GM18508 (cell line): Measurements from ENCODE around the gene CCL1.

Experiments used
- ATAC-seq: cut with Tn5 transposase; IDR thresholded peaks from one replicate; pipeline ENCODE4 v1.9.1; 2021; ENCODE audit warnings: moderate number of reproducible peaks; ENCODE audit not compliant: insufficient read depth, unreplicated experiment

Gene CCL1, protein sequence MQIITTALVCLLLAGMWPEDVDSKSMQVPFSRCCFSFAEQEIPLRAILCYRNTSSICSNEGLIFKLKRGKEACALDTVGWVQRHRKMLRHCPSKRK

DNA sequence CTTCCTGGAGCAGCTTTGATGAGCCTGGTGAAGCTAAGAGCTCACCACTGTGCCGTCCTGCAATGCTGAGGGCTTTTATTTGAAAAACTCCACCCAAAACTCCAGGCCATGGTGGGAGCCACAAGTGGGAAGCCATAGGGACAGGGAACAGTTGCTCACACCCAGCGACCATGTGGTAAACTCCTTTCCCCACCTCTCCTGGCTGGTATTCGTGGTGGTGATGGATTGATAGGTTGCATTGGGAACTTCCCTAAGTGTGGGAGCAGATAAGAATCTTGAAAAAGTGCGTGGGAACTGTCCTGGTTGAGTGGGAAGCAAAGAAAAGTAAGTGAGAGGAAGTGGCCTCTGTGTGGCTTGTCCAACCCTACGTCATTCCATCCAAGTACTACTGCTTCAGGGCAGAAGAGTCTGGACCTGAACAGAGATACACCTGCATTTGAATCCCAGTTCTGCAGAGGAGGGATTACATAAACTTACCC is at the start of gene CCL1:
Gene CCL1 (minus strand): TSS at position 51 of the 479 bp plus-strand sequence. CDS start 72 bp downstream, outside the sequence.
- no peak for ATAC-seq

DNA sequence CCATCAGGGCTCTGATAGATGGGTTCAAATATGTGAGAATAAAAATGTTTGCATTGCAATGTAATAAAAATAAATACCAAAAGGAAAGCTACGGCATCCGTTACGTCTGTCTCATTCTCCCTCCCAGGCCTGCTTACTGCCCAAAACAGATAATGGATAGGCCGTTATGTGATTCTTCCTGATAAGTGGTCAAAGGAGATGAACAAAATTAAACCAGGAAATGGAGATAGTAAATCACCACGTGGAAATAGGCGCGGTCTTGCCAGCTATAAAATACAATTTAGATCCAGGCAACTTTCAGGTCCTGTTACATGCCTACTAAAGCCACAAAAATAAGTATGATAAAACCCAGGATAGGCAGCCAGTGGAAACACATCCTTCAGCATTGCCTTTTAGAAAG is 49.5 kb upstream of the CCL1 start:
- no peak for ATAC-seq

DNA sequence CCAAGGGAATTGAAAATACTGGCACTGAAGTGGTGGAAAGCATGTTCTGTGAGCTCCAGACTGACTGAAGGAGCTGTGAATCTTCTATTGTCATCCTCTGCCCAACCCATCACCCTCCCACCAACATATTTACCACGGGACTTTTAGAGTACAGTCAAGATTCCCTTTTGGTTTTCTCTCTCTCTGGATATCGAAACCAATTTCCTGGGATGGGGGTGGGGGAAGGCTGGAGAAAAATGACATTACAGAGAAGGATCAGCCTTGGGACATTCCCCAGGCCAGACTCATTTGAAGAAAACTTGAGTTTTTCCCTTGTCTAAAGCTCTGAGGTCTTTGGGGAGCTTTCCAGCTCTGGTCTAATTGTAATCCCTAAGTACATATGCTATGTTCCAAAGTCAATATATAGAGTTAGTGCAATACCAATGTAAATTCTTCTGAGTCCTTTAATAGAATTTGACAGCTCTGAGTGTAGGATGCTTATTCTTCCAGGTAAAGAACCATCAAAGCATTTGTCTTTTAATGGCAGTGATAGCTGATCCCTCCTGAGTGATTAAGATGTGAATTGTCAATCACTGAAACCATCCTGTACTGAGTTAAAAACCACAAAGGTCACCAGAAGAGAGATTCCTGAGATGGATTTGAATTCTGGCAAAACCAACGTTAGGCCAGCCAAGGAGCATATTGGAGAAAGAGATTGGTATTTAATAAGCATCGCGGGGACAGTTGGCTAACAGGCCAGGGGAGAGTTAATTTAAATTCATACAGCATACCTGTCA is 48.8 kb upstream of the CCL1 start:
- no peak for ATAC-seq

DNA sequence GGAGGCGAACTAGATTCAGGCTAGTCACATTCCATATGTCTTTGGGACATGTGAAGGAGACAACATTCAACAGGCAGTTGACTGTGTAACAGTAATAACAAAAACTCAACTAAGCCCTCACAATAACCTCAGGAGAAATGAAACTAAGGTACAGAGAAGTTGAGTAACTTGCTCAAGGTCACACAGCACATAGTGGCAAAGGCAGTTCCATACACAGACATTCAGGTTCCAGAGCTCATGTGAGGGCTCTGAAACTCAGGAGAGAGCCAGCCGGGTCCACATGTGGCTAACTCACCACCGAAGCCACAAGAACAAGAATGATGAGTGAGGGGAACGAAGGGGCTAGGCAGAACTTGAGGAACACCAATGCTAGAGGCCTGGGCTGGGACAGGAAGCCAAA is 46.3 kb upstream of the CCL1 start:
- ATAC-seq: no peak

DNA sequence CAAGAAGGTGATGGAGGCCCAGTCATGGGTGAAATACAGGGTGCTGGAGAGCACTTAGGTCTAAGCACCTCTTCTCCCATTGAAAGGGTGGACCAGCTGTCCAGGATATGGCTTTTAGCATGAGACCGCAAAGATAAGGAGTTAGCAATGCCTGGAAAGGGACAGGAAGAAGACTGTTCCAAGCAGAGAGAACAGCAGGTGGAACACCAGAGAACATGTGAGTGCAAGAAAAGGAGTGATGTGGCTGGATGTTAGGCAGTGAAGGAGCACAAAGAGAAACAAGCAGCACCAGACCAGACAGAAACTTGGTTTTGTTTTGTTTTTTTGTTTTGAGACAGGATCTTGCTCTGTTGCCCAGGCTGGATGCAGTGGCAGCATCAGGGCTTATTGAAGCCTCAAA is 45.4 kb upstream of the CCL1 start:
- no peak for ATAC-seq

DNA sequence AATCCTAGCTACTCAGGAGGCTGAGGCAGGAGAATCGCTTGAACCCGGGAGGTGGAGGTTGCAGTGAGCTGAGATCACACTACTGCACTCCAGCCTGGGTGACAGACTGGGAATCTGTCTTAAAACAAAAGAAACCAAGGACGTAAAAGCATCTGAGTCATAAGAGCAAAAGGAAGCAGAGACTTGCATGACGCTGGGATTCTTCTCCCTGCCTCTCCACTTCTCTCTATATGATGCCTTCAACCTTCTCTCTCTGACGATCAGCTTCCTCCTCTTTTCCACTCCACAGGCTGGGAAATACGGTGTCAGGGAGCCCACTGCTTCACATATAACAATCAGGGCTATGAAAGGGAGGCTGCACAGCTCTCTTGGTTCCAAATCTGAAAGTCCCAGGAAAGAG is 43.2 kb upstream of the CCL1 start:
- ATAC-seq: no peak

DNA sequence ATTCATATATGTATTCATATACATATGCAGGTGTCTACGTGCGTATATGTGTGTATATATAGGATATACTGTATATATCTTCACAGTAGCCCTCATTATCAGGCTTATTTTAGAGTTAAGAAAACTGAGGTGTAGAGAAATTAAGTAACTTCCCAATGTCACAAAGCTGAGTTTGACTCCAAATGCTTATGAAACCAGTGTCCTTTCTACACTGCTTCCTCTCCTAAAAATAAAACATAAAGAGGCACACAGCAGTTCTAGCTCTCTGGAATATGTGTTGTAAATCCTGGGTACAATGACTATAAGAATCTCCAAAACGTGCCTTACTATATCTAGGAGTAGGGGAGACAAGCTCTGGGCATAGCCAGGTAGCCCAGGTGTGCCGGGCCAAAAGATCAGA is 40.0 kb upstream of the CCL1 start:
- ATAC-seq: no peak

DNA sequence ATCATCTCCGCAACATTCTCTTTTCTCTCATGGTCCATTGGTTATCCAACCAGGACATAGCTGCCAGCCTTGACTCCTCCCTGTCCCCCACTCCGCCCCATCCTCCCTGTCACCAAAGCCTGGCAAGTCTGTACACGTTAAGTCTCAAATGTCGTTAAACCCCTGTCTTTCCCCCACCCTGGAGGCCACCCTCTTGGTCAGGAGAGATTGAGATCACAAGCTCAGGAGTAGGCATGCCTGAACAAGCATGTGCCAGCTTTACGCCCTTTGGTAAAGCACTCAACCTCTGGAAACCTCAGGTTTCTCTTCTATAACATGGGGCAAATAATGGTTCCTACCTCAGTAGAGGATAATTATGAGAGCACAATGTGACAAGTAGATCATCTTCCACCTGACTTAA is 38.1 kb upstream of the CCL1 start:
- no peak for ATAC-seq

DNA sequence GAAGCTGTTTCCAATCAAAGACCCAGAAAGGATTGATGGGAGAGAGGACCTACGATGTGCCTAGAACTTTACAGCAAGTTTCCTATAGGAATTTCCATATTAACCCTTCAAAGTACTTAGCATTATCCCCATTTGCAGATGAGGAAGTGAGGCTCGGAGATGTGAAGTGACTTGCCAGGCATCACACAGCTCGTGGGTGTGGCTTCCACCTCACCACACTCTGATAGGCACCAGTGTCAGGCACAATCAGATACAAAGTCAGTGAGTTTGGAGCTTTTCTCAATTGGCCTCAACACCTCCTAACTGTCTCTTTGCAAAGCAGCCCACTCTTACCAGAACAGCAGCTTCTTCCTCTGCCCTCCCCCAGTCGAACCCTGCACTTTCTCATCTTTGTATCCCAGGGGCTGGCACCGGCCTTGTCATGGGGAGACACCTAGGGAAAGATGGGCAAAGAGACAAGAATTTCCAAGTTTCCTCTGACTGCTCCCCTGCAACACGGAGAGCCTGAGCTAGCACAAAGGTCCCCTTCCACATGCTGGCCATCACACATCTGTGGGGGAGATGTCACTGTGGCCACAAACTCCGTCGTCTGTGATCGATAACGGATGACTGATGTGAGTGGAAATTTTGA is 37.4 kb upstream of the CCL1 start:
- ATAC-seq: no peak

DNA sequence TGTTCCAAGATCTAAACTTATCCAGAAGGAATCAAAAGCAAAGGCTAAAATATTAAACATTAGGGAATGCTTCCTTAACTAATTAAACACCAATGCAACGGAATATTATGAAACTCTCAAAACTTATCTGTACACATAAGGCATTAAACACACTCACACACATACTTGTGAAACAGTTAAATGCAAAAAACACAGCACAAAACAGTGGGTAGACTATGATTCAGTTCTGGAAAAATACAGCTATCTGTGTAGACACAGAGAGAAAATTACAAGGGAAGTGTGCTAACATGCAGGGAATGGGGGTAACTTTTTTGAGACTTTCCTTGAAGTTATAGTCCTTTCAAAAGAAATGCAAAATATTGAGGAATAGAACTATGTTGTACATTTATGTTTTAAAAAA is 36.7 kb upstream of the CCL1 start:
- no peak for ATAC-seq

DNA sequence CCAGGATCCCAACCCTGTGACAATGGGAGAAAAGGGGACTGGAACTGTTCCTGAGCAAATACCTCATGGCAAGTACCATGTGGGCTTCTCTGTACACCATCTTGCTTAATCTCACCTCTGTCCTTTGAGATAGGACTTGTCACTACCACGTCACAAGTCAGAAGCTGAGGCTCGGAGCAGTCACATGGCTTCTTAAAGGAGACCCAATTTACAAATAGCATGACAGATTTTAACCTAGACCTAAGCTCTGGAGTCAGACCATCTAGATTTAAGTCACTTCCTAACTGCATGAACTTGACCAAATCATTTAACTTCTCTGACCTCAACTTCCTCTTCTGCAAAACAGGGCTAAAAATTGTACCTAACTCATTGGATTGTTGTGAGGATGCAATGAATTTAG is 36.0 kb upstream of the CCL1 start:
- ATAC-seq: no peak

DNA sequence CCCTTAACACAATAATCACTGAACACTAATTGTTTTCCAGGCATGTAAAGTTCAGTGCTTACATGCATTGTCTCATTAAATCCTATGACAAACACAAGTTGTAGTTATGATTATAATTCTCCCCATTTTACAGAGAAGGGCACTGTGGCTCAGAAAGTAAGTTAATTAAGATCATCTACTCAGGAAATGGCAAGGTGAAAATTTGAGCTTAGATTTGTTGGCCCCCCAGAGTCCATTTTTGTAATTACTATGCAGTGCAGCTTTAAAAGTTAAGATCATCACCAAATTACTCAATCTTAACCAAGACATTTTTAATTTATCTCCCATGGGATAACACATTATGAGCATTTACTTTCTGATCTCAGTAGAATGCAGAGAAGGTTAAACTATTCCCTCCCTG is 34.2 kb upstream of the CCL1 start:
- ATAC-seq: no peak

DNA sequence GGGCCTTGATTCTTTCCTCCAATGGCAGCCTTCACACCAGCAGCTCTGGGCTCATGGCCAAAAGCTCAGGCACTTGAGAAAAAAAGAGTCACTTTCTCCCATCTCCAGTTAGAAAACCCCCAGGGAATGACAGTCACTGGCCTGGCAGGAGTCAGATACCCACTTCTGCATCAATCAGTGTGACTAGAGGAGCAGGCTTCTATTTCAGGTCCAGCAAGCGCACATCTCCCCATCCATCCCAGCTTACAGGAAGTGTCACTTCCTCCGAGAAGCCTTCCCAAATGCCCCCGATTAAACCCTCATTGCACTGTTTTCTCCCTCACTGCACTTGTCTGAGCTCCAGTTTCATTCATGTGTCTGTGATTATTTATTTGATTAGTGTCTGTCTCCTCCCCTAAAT is 30.4 kb upstream of the CCL1 start:
- no peak for ATAC-seq

DNA sequence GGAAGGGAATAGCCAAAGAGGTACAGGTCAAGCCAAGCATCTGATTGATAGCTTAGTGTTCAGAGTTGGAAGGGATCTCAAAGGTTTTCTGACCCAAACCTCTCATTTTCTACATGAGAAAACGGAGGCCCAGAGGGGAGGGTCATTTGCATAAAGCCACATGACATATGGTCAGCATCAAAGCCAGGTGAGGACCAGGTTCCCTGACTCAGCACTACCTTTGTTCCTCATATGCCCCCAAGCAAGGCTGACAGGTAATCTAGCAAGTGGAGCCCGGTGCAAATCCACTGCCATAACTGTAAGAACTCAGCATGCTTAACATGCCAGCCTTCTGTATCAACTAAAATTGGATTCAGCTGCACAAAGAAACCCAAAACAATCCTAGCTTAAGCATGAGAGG is 28.2 kb upstream of the CCL1 start:
- no peak for ATAC-seq

DNA sequence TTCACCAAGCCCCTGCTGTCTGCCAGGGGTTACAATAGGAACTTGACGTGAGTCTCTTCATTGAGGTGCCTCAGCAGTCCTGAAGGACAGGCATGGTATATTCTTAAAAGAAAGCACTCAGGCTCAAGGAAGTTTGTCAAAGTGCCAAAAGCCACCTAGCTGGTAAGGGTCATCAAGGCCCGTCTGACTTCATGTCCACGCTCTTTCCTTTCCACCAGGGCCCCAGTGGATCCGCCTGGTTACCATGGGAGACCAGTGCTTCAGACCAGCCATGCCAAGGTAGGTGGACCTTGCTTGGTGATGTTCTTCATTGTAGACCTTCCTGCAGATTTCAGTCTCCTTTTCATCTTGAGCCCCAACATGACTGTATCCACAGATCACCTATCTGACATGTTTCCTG is 27.6 kb upstream of the CCL1 start:
- no peak for ATAC-seq

DNA sequence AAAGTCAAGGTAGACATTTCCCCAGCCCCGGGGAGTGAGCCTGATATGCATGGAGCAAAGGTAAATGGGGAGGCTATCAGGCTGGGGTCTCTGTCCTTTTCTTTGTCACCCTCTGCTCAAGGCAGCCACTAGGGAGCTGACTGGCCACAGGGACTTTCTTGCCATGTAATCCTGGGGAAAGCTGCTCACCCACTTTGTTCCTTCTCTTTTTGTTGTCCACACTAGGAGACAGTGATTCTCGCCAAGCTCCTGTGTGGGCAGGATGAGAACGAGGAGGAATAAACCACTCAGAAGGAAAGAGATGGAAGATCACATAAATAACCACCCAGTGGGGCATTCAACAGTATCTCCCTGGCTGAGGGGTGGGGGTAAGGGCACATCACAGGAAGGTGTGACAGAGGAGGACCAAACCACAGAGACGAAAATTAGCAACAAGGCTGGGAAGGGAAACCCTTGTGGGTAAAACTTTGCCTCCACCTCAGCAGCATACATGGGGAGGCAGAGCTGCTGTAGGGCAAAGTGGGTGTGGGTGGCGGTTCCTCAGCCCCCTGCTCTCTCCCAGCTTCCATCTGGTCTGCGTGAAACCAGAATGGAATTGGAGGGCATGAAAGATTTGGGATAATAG is 26.2 kb upstream of the CCL1 start:
- no peak for ATAC-seq

DNA sequence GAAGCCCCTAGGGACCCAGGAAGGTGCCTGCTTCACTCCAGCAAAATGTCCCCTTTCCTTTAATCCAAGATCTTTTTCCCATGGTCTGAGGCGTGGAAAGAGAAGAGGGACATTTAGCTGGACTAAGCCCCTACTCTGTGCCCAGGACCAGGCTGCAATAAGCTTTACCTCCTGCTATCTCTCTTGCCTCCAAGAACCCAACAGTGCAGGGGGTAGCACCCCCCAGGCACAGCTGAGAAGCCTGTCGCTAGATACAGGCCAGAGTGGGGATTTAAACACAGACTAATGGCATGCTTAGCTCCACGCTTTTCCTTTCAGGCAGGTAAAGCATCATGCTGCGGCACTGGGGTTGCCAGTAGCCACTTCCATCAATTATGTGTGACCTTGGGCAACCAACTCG is 24.5 kb upstream of the CCL1 start:
- ATAC-seq: no peak

DNA sequence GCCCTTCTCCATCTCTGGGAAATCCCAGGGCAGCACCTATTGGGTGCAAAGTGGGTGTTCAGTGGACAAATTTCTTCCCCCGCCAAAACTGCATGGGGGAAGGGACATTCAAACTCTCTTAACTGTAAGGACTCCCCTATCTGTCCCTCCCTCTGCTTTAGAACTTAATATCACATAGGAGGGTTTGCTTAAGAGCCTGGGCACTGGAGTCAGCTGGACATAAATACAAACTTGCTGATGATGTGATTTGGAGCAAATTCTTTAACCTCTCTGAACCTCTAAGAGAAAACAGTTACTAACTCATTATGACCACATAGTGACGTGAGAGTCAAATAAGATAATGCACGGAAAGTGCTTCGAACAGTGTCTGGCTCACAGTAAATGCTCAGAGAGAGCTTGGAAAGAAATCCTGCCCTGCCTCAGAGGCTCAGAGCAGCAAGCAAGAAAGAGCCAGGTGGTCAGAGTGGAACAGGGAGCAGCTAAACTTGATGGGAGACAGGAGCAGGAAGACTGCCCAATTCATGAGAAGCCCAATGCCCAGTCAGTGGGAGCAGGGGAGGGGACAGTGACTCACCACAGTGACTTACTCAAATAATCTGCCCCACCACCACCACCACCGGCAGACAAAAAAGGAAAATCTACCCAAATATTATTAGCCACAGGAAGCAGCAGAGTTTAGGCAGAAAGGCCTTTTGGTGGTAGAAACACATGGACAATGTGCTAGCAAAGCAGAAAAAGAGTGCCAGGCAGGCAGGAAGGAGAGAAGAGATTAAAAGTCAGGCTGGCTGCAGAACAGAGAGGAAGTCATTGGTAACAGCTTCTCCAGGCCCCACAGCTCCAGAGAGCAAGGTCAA is 23.9 kb upstream of the CCL1 start:
- ATAC-seq: no peak

DNA sequence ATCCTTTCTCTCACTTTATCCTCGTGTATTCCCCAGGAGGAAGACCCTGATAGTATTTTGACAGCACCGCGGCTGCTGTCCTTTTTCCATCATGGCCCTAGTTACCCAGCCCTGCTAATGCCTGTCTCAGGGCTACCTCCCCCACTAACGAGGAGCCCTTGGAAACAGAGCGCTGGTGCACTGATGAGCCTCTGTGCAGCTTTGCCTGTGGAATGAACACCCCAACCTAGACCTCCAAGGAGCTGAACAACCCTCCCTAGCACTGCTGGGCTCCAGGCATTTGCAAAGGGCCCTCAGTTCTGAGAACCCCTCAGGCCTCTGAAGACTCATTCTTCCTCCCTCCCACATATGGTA is 23.3 kb upstream of the CCL1 start:
- no peak for ATAC-seq

DNA sequence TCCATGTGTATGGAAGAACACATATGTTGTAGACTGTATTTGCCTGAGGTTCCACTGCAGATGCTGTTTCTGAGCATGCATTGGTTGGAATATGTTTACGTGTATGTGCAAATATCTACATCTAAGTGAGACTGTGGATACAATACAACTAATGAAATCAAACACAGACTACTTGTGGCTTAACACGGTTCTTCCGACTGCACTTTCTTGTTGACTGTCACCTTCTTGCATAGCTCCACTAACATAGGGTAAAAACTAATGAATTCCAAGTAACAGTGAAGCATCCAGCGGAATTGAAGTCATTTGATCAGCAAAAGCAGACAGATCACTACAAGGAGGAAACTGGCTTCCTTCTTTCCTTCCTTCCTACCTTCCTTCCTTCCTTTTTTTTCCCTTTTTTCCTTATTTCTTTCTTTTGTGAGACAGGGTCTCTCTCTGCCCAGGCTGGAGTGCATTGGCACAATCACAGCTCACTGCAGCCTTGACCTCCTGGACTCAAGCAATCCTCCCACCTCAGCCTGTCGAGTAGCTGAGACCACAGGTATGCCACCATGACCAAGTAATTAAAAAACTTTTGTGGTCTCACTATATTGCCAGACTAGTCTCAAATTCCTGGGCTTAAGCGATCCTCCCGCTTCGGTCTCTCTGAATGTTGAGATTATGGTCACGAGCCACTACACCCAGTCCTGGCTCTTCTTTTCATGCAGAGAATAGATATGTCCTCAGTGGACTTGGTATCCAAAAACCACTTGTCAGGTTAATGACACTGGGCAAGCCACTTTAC is 22.0 kb upstream of the CCL1 start:
- no peak for ATAC-seq
